Immature natural killer cell (primary cell): ENCODE data around the gene ZBTB43. TPM values are rescaled to one million over a fixed set of nuclear protein-coding genes. Genes with fewer than 3 reads are reported as not detected.

Source experiments
- DNase-seq, 3 donors: peaks; one replicate each; pipeline ENCODE4 v3.0.0; 2022; ENCODE audit warnings: mixed read lengths in 1 of 3
- H3K27ac Mint-ChIP-seq, 6 donors: one replicate each; pipeline ENCODE4 v1.8.0; 2020; ENCODE audit warnings: mixed read lengths in 6 of 6, mild to moderate bottlenecking in 5 of 6, inconsistent platforms in 4 of 6, moderate library complexity in 3 of 6
- H3K27me3 Mint-ChIP-seq, 3 donors: one replicate each; pipeline ENCODE4 v1.8.0; 2020 to 2021; ENCODE audit warnings: low read depth in 3 of 3, mild to moderate bottlenecking in 3 of 3, mixed read lengths in 3 of 3, moderate library complexity in 3 of 3, inconsistent platforms in 1 of 3
- H3K36me3 Mint-ChIP-seq, 3 donors: one replicate each; pipeline ENCODE4 v1.8.0; 2020; ENCODE audit warnings: mixed read lengths in 3 of 3, inconsistent platforms in 2 of 3, mild to moderate bottlenecking in 2 of 3
- H3K4me1 Mint-ChIP-seq, 2 donors: one replicate each; pipeline ENCODE4 v1.8.0; 2020; ENCODE audit warnings: inconsistent platforms in 2 of 2, mild to moderate bottlenecking in 2 of 2, mixed read lengths in 2 of 2, moderate library complexity in 1 of 2
- H3K4me3 Mint-ChIP-seq, 5 donors: one replicate each; pipeline ENCODE4 v1.8.0; 2020; ENCODE audit warnings: mild to moderate bottlenecking in 5 of 5, mixed read lengths in 5 of 5, inconsistent platforms in 3 of 5, moderate library complexity in 3 of 5
- H3K9me3 Mint-ChIP-seq, 6 donors: one replicate each; pipeline ENCODE4 v1.8.0; 2020; ENCODE audit warnings: mild to moderate bottlenecking in 6 of 6, mixed read lengths in 6 of 6, inconsistent platforms in 4 of 6, moderate library complexity in 3 of 6
- polyA plus RNA-seq, 3 donors: library from polyadenylated mRNA; unstranded; fragments of 300-500 nt; fragmentation: Illumina TruSeq; gene quantifications; one replicate each; pipeline ENCODE4 v1.2.3, GENCODE V29; 2021

ZBTB43 gene
- polyA plus RNA-seq, 3 donors from 2014 or later, result 7.0 to 14.6 (median 10.3) TPM

- Mint-ChIP-seq H3K4me1 (peaks cover 36 to 45% of the 10 kb centered on the region in 2 donors), H3K27me3 (peaks cover 0 to 2% (median 2%) of the 10 kb centered on the region in 3 donors), H3K9me3 (no peaks in the 10 kb centered on the region)
Observed at GRCh38 chr9:126880226-126880946, 75.5 kb downstream of the ZBTB43 start.

GRCh38 chr9:126880947-126881332, 76.1 kb downstream of the ZBTB43 start:
- peaks cover 0 to 2% (median 2%) of the 10 kb centered on the region in 3 donors for H3K27me3 Mint-ChIP-seq
- H3K27ac Mint-ChIP-seq, result no peak overlapping the region
- DNase-seq, result no peak
- peaks cover 32 to 39% of the 10 kb centered on the region in 2 donors for H3K4me1 Mint-ChIP-seq
- H3K36me3 Mint-ChIP-seq, result peaks cover 4 to 35% (median 19%) of the 10 kb centered on the region in 3 donors
- H3K9me3 Mint-ChIP-seq, result no peaks in the 10 kb centered on the region
- no peak overlapping the region for H3K4me3 Mint-ChIP-seq

More at GRCh38 chr9:126880226-126880946, 75.5 kb downstream of the ZBTB43 start:
- no peak overlapping the region for H3K4me3 Mint-ChIP-seq
- DNase-seq, result no peak
- peaks cover 4 to 35% (median 19%) of the 10 kb centered on the region in 3 donors for H3K36me3 Mint-ChIP-seq
- no peak overlapping the region for H3K27ac Mint-ChIP-seq

GRCh38 chr9:126882746-126883145, 77.9 kb downstream of the ZBTB43 start:
- no peak for DNase-seq
- H3K36me3 Mint-ChIP-seq, result peaks cover 4 to 35% (median 19%) of the 10 kb centered on the region in 3 donors
- no peak overlapping the region for H3K27ac Mint-ChIP-seq
- no peaks in the 10 kb centered on the region for H3K9me3 Mint-ChIP-seq
- no peak overlapping the region for H3K4me3 Mint-ChIP-seq
- H3K27me3 Mint-ChIP-seq, result peaks cover 0 to under 1% (median 0%) of the 10 kb centered on the region in 3 donors
- H3K4me1 Mint-ChIP-seq, result peaks cover 17 to 21% of the 10 kb centered on the region in 2 donors

- H3K27ac Mint-ChIP-seq, result no peak overlapping the region
Observed at GRCh38 chr9:126883636-126884035, 78.8 kb downstream of the ZBTB43 start.

GRCh38 chr9:126885131-126885641, 80.3 kb downstream of the ZBTB43 start:
- Mint-ChIP-seq H3K9me3 (no peaks in the 10 kb centered on the region), H3K27me3 (no peaks in the 10 kb centered on the region), H3K36me3 (peaks cover 0 to 22% (median 12%) of the 10 kb centered on the region in 3 donors), H3K4me3 (no peak overlapping the region), H3K27ac (no peak overlapping the region), H3K4me1 (peaks cover 0 to 2% of the 10 kb centered on the region in 2 donors)
- no peak for DNase-seq

More at GRCh38 chr9:126883636-126884035, 78.8 kb downstream of the ZBTB43 start:
- Mint-ChIP-seq H3K9me3 (no peaks in the 10 kb centered on the region), H3K27me3 (no peaks in the 10 kb centered on the region), H3K4me3 (no peak overlapping the region), H3K4me1 (peaks cover 11 to 12% of the 10 kb centered on the region in 2 donors), H3K36me3 (peaks cover 4 to 35% (median 19%) of the 10 kb centered on the region in 3 donors)
- no peak for DNase-seq

- DNase-seq, result no peak
- peaks cover 0 to 12% (median 7%) of the 10 kb centered on the region in 3 donors for H3K36me3 Mint-ChIP-seq
- no peak overlapping the region for H3K27ac Mint-ChIP-seq
- H3K4me3 Mint-ChIP-seq, result no peak overlapping the region
- no peaks in the 10 kb centered on the region for H3K27me3 Mint-ChIP-seq
- H3K4me1 Mint-ChIP-seq, result peaks cover 0 to 2% of the 10 kb centered on the region in 2 donors
- H3K9me3 Mint-ChIP-seq, result no peaks in the 10 kb centered on the region
Observed at GRCh38 chr9:126886034-126886822, 81.4 kb downstream of the ZBTB43 start.

GRCh38 chr9:126886897-126887296, 82.1 kb downstream of the ZBTB43 start:
- Mint-ChIP-seq H3K27me3 (no peaks in the 10 kb centered on the region), H3K4me1 (peaks cover 0 to 2% of the 10 kb centered on the region in 2 donors), H3K9me3 (no peaks in the 10 kb centered on the region), H3K36me3 (peaks cover 0 to 7% (median 7%) of the 10 kb centered on the region in 3 donors), H3K4me3 (no peak overlapping the region), H3K27ac (no peak overlapping the region)
- DNase-seq, result no peak

Other genes starting within 250 kb of the ZBTB43 start
- not detected for gene LMX1B, start 191.1 kb upstream of the ZBTB43 start, polyA plus RNA-seq
- gene ZBTB34, start 55.6 kb downstream of the ZBTB43 start, polyA plus RNA-seq, result 1 to 10 TPM in 1 of 3 donors, under 1 TPM in 1, not detected in 1; 0.96 to 1.2 TPM
- 1 to 10 TPM; 2.6 to 3.4 (median 2.9) TPM for gene RALGPS1, start 109.7 kb downstream of the ZBTB43 start, polyA plus RNA-seq